AG08396 (cell line): ENCODE data around the gene TAS1R3.

Source experiments
- DNase-seq: peaks from one replicate; pipeline ENCODE4 v3.0.0; 2012; ENCODE audit warnings: low spot score, mixed read lengths

The TAS1R3 gene

DNA sequence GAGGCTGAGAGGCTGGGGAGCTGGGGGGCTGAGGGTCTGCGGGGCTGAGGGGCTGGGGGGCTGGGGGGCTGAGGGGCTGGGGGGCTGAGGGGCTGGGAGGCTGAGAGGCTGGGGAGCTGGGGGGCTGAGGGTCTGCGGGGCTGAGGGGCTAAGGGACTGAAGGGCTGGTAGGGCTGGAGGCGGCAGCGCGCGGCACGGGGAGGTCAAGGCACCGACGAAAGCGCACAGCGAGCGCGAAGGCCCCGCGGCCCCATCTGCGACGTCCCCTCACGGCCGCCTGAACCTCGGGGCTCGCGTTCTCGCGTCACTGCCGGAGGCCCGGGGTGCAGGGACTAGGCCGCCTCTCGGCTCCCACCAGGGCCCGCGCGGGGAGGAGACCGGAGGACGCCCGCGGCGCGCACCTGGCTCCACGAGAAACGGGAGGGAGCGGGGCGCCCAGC, 7.0 kb upstream of the TAS1R3 start:
- peak; percentile 67 for DNase-seq

DNA sequence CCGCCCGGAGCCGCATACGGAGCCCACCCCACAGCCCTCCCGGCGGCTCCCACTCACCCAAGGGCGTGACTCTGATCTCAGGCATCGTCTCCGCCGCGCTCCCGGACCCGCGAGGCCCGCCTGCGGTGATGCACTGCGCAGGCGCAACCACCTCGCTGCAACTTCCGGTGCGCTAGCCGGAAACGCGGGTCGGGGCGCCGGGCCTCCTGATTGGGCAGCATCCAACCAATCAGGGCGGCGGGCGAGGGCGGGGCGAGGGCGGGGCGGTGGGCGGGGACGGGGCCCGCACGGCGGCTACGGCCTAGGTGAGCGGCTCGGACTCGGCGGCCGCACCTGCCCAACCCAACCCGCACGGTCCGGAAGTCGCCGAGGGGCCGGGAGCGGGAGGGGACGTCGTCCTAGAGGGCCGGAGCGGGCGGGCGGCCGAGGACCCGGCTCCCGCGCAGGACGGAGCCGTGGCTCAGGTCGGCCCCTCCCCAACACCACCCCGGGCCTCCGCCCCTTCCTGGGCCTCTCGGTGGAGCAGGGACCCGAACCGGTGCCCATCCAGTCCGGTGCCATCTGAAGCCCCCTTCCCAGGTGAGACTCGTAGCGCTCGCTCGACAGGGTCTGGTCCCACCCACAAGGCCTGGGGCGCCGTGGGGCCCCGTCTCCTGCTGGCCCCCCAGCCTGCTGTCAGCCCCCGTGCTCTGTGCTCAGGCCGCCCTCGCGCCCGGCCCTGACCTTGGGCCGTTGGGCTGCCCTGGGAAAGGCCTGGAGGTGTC, 6.4 kb upstream of the TAS1R3 start, which contains the start of the genes CPTP and INTS11:
TSS of gene CPTP (plus strand) at position 279 of the 764 bp plus-strand sequence. CDS start 2,109 bp downstream, outside the sequence.
TSS of gene INTS11 (minus strand) at position 137 of the 764 bp plus-strand sequence. CDS start at position 85, 52 bp downstream.
- peak; percentile 99 for DNase-seq

DNA sequence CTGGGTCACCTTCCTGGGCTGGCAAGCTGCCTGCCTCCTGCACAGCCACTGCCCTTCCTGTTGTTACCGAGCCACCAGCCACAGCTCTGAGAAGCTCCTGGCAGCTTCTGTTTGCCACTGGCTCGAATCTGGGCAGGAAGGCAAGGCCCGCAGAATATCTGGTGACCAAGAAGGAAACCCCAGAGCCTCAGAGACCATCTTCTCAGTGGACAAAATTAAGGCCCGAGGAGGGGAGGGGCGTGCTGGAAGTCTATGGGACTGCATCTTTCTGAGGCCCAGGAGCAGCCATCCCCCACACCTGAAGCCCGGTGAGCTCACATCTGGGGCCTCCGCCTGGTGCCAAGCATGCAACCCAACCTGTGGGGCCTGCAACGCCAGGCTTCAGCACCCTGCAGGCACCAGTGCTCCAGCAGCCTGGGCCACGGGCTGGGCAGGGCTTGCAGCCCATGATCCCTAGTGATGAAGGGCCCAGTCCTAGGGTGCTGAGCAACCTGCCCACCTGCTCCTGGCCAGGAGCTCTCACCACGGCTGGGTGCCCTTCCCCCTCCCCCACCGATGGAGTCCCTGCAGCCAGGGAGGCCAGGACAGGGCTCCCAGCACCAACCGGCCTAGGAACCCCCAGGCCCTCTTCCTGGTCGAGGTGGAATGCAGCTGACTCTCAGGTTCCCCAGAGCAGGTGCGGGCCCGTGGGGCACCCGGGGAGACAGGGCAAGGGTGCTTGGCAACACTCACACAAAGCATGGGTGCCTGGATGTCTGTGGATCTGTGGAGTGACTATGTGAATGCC, 5.6 kb upstream of the TAS1R3 start:
- no peak for DNase-seq

DNA sequence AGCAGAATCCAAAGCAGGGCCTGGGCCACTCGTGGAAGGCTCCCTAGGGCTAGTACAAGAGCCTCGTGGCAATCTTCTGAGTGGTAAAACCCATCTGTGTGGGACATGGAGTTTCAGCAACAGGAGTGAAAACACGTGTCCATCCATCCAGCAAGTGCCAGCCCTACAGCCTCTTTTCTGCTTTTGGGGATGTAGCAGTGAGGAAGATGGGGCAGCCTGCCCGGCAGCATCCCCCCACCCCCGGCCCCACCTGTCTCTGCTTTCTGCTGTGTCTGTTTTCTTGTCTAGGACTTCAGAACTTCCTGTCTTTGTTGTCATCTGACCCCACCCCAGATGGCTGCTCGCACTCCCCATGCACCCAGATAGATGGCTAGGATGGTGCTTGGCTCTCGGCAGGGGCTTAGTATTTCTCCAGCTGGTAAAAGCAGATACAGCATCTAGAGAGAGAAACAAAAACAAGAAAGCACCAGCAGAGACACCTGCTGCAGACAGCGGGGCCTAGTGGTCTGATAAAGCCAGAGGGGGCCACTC, 4.9 kb upstream of the TAS1R3 start:
- DNase-seq = no peak

DNA sequence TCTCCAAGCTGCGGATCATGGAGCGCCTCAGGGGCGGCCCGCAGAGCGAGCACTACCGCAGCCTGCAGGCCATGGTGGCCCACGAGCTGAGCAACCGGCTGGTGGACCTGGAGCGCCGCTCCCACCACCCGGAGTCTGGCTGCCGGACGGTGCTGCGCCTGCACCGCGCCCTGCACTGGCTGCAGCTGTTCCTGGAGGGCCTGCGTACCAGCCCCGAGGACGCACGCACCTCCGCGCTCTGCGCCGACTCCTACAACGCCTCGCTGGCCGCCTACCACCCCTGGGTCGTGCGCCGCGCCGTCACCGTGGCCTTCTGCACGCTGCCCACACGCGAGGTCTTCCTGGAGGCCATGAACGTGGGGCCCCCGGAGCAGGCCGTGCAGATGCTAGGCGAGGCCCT, 3.8 kb upstream of the TAS1R3 start:
- DNase-seq = no peak

DNA sequence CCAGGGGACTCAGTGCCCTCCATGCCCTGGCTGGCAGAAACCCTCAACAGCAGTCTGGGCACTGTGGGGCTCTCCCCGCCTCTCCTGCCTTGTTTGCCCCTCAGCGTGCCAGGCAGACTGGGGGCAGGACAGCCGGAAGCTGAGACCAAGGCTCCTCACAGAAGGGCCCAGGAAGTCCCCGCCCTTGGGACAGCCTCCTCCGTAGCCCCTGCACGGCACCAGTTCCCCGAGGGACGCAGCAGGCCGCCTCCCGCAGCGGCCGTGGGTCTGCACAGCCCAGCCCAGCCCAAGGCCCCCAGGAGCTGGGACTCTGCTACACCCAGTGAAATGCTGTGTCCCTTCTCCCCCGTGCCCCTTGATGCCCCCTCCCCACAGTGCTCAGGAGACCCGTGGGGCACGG, 2.8 kb upstream of the TAS1R3 start:
- DNase-seq = no peak

GRCh38 chr1:1329304-1330210, 1.5 kb upstream of the TAS1R3 start:
- DNase-seq = no peak

DNA sequence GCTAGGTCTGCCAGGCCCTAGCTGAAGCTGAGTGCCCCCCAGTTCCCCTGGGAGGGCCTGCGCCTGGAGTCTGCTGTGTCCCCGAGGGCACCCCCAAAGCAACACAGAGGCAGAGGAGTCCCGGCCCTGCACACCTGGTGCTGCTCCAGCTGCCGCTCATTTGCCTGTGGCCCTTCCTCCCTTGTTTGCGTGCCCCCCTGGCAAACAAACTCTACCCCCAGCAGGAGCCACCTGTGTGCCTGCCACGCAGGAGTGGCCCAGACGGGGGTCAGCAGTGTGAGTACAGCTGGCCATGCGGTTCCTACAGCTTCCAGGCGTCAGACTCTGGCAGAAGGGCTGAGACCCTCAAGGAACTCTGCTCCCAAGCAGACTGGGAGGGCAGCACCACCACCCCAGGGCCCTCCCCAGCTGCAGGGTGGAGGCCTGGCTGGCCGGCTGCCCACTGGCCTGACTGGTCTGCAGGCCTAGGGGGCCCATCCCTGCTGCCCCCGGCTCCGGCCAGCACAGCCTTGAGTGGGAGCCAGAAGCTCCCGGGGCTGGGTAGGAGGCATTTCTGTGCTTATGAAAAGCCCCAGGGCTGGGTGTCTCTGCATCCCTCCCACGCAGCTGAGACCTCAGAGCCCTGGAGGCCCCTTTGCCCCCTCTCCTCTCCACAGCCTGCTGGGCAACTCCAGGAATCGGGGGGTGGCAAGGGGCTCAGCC, 563 bp upstream of the TAS1R3 start:
- no peak for DNase-seq

DNA sequence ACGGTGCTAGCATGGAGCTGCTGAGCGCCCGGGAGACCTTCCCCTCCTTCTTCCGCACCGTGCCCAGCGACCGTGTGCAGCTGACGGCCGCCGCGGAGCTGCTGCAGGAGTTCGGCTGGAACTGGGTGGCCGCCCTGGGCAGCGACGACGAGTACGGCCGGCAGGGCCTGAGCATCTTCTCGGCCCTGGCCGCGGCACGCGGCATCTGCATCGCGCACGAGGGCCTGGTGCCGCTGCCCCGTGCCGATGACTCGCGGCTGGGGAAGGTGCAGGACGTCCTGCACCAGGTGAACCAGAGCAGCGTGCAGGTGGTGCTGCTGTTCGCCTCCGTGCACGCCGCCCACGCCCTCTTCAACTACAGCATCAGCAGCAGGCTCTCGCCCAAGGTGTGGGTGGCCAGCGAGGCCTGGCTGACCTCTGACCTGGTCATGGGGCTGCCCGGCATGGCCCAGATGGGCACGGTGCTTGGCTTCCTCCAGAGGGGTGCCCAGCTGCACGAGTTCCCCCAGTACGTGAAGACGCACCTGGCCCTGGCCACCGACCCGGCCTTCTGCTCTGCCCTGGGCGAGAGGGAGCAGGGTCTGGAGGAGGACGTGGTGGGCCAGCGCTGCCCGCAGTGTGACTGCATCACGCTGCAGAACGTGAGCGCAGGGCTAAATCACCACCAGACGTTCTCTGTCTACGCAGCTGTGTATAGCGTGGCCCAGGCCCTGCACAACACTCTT, 1.1 kb downstream of the TAS1R3 start:
- DNase-seq = no peak

- DNase-seq = no peak
These were observed 1.8 kb downstream of the TAS1R3 start for GRCh38 chr1:1332774-1333480.

- no peak for DNase-seq
These were observed 2.6 kb downstream of the TAS1R3 start for GRCh38 chr1:1333551-1334241.

GRCh38 chr1:1334835-1335234, 3.8 kb downstream of the TAS1R3 start:
- DNase-seq = no peak

DNA sequence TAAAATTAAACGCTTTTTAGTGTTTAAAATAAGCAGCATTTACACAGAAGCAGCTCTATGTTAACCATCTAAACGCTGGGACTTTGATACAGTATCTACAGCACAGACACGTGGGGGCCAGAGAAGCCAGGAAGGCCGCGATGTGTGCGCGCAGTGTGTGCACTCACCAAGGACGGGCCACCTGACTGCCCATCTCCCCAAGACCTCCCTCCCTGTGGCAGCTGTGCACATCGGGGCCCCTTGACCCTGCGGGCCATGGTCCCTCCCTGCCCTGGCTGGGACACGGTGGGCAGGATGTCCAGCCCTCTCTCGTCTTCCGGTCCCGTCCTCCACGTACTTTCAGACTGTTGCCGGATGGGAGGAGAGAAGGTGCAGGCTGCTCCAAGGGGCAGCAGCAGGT, 4.2 kb downstream of the TAS1R3 start:
- DNase-seq = no peak

DNA sequence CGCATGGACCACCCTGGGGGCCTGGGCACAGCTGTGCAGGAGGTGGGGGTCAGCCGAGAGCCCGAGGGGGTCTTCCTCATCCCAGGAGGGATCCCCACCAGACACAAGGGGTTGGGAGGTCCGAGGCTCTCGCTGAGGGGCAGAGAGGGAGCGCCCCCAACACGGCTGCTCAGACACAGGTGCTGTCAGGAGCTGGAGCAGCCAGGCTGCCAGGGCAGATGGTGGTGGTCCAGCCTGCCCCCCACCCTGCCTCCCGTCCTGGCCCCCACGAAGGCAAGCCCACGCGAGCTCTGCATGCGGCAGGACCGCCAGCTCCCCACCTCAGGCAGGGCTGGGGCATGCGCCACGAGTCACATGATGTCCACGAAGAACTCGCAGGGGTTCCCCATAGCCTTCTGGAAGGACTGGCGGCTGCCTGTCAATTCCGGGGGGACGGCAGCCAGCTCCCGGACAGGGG, 4.7 kb downstream of the TAS1R3 start:
- DNase-seq = no peak

- DNase-seq = no peak
These were observed 5.4 kb downstream of the TAS1R3 start for GRCh38 chr1:1336446-1336845.

DNA sequence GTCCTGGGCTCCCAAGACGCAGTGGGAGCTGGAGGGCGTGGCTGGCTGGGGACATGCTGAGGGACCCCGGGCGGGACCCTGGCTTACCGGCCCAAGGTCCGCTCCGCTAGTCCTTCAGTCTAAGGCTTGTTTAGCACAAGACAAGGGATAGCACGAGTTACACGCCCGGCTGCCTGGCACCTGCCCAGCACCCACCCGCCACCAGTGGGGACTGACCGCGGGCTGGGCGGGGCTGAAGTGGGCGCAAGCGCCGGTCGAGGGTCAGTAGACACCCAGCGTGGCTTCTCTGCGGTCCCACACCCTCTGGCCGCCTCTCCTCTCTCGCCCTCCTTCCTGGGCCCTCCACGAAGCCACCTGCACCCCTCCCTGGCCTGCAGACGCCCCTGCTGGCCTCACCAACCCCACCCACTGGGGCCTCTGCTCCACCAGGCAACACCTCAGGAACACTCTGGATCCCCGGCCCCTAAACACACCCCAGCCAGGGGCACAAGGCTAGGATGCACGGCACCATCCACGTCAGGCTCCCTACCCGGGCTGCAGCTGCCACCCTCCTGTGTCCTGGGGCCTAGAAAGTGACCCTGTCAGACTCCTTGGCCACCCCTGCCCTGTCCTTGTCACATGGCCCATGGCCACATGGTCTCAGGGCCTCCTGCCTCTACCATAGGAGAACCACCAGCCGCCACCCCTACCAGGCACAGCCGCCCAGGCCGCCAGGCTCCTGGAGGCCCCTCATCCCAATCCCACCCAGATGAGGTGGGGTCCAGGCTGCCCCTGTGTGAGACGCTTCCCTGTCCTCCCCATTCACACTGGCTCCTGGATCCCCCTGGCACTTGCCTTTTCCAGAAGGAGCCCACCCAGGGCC, 6.1 kb downstream of the TAS1R3 start:
- DNase-seq = no peak

- no peak for DNase-seq
These were observed 6.7 kb downstream of the TAS1R3 start for GRCh38 chr1:1337793-1338147.

- no peak for DNase-seq
These were observed 7.2 kb downstream of the TAS1R3 start for GRCh38 chr1:1338278-1338677.
